Umbilical cord (tissue), 2 donors: ENCODE results near the gene FGD4. TPM values are rescaled to one million over a fixed set of nuclear protein-coding genes. Genes with fewer than 3 reads are reported as not detected.
A peak's percentile ranks its signal among the peaks of the same experiment; 100 is the strongest.

Experiments used
- DNase-seq: peaks from one replicate; pipeline ENCODE4 v3.0.0-alpha.2; 2015; ENCODE audit warnings: low spot score
- total RNA-seq: library from RNA; depleted of rRNA; stranded (reverse); fragments of >200 nt; gene quantifications from one replicate; pipeline ENCODE4 v1.2.3, GENCODE V29; 2014; ENCODE audit warnings: low replicate concordance; ENCODE audit not compliant: insufficient read depth

The FGD4 gene
- total RNA-seq, 1 donor from 2014 or later = 6.5 TPM

- peak; percentile 59 for DNase-seq
These were observed 272.8 kb downstream of the FGD4 start for GRCh38 chr12:32671930-32672780.

GRCh38 chr12:32679091-32679919 lies 279.9 kb downstream of the FGD4 start, which contains the start of gene DNM1L:
DNM1L (plus strand) TSS chr12:32679301; CDS start chr12:32679364, 63 bp downstream.
- peak; percentile 99 for DNase-seq

- no peak for DNase-seq
These were observed 280.5 kb downstream of the FGD4 start for GRCh38 chr12:32679920-32680237.

GRCh38 chr12:32680787-32681186 lies 281.4 kb downstream of the FGD4 start:
- no peak for DNase-seq

GRCh38 chr12:32681272-32681671 lies 281.9 kb downstream of the FGD4 start:
- DNase-seq = no peak

- DNase-seq = no peak
These were observed 287.0 kb downstream of the FGD4 start for GRCh38 chr12:32686340-32686739.

GRCh38 chr12:32688786-32689185 lies 289.4 kb downstream of the FGD4 start:
- no peak for DNase-seq

GRCh38 chr12:32690927-32691326 lies 291.6 kb downstream of the FGD4 start:
- DNase-seq = no peak

- no peak for DNase-seq
These were observed 293.0 kb downstream of the FGD4 start for GRCh38 chr12:32692358-32692757.

GRCh38 chr12:32693036-32693435 lies 293.7 kb downstream of the FGD4 start:
- DNase-seq = no peak
